NCI-H82 treated with DMSO at 0.1 percent for 48 hours (cell line): Measurements from ENCODE around the gene ELOVL6.
"Not testable (repeated sequence)": the region's sequence is repeated elsewhere in the genome, so short reads cannot be mapped to it uniquely, and the experiment has no call there.

Source experiments
- DNase-seq: peaks from one replicate; lab custom pipeline; 2025; ENCODE audit not compliant: unreplicated experiment; lab: John Stamatoyannopoulos, UW

The ELOVL6 gene

GRCh38 chr4:110163327-110164069, 34.9 kb downstream of the ELOVL6 start:
- DNase-seq: no peak

GRCh38 chr4:110160618-110161017, 37.8 kb downstream of the ELOVL6 start:
- DNase-seq: no peak

GRCh38 chr4:110159541-110159940, 38.9 kb downstream of the ELOVL6 start:
- DNase-seq: no peak

GRCh38 chr4:110157580-110157979, 40.8 kb downstream of the ELOVL6 start:
- DNase-seq: no peak

GRCh38 chr4:110157166-110157565, 41.2 kb downstream of the ELOVL6 start:
- not testable (repeated sequence) for DNase-seq

- no peak for DNase-seq
These were observed 42.0 kb downstream of the ELOVL6 start for GRCh38 chr4:110156442-110156841.

GRCh38 chr4:110155654-110156053, 42.8 kb downstream of the ELOVL6 start:
- DNase-seq: no peak

GRCh38 chr4:110154582-110154981, 43.8 kb downstream of the ELOVL6 start:
- no peak for DNase-seq

- no peak for DNase-seq
These were observed 46.0 kb downstream of the ELOVL6 start for GRCh38 chr4:110152386-110152785.

- no peak for DNase-seq
These were observed 49.3 kb downstream of the ELOVL6 start for GRCh38 chr4:110149089-110149488.

- no peak for DNase-seq
These were observed 56.0 kb downstream of the ELOVL6 start for GRCh38 chr4:110142461-110142860.

GRCh38 chr4:110139815-110140214, 58.6 kb downstream of the ELOVL6 start:
- DNase-seq: peak; percentile 32

GRCh38 chr4:110139111-110139510, 59.3 kb downstream of the ELOVL6 start:
- DNase-seq: no peak

- DNase-seq: no peak
These were observed 59.9 kb downstream of the ELOVL6 start for GRCh38 chr4:110138551-110138950.

- no peak for DNase-seq
These were observed 60.6 kb downstream of the ELOVL6 start for GRCh38 chr4:110137829-110138228.

GRCh38 chr4:110135523-110135922, 62.9 kb downstream of the ELOVL6 start:
- DNase-seq: no peak

GRCh38 chr4:110135076-110135475, 63.3 kb downstream of the ELOVL6 start:
- DNase-seq: no peak

- DNase-seq: no peak
These were observed 64.0 kb downstream of the ELOVL6 start for GRCh38 chr4:110134269-110134869.

- DNase-seq: no peak
These were observed 65.3 kb downstream of the ELOVL6 start for GRCh38 chr4:110132816-110133719.

GRCh38 chr4:110131916-110132315, 66.5 kb downstream of the ELOVL6 start:
- no peak for DNase-seq

- no peak for DNase-seq
These were observed 67.6 kb downstream of the ELOVL6 start for GRCh38 chr4:110130576-110131358.
